Body of pancreas (tissue), 4 donors: ENCODE data around the gene ZNF575. TPM values are rescaled to one million over a fixed set of nuclear protein-coding genes. Genes with fewer than 3 reads are reported as not detected.

Experiments
- ATAC-seq: fragments of 150-250 bp; one replicate; pipeline ENCODE4 v1.9.1; 2016
- DNase-seq, 4 donors: peaks; one replicate each; pipeline ENCODE4 v3.0.0-alpha.2; 2019
- H3K27ac ChIP-seq, 4 donors: fragments of 200-600 bp; sonication (generic); 1 replicate in 3 of 4; 2 replicates in 1 of 4; pipeline versions ENCODE4 v1.5.1 to v1.6.1; 2016 to 2019; ENCODE audit warnings: mild to moderate bottlenecking in 1 of 4, mixed read lengths in 1 of 4, moderate library complexity in 1 of 4
- H3K27me3 ChIP-seq, 2 donors: fragments of 200-600 bp; sonication (generic); one replicate each; pipeline ENCODE4 v1.6.0; 2016; ENCODE audit warnings: mild to moderate bottlenecking in 1 of 2
- H3K36me3 ChIP-seq, 2 donors: fragments of 200-600 bp; sonication (generic); replicated peaks in 1 of 2; 2 replicates each; pipeline ENCODE4 v1.5.1; 2016; ENCODE audit warnings: low read depth in 2 of 2; ENCODE audit not compliant: insufficient read depth in 1 of 2
- H3K4me1 ChIP-seq: fragments of 200-600 bp; sonication (generic); one replicate; pipeline ENCODE4 v1.6.0; 2016
- H3K4me3 ChIP-seq, 2 donors: fragments of 200-600 bp; sonication (generic); 1 replicate in 1 of 2; 2 replicates in 1 of 2; pipeline ENCODE4 v1.5.1; 2016 to 2019
- H3K9me3 ChIP-seq, 3 donors: fragments of 200-600 bp; sonication (generic); 1 replicate in 2 of 3; 2 replicates in 1 of 3; pipeline ENCODE4 v1.5.1; 2016
- CTCF ChIP-seq, 7 experiments: fragments of 450-650 bp in 4 of 7; fragments of 200-600 bp in 3 of 7; sonication (generic) in 3 of 7; IDR thresholded peaks; one replicate each; pipeline ENCODE4 v1.5.1; 2016 to 2019; ENCODE audit warnings: antibody characterized with exemption in 7 of 7
- POLR2A ChIP-seq, 3 donors: fragments of 450-650 bp; IDR thresholded peaks; one replicate each; pipeline ENCODE4 v1.6.1; 2016; ENCODE audit warnings: antibody characterized with exemption in 3 of 3, mild to moderate bottlenecking in 2 of 3
- WGBS, 2 donors: methylation state at CpG; one replicate each; pipeline ENCODE4 v1.1.5; 2017; 5-methylcytosine and 5-hydroxymethylcytosine counted together
- intact Hi-C: fragments of 100-400 bp; cut with DNase I; formaldehyde crosslinking; loops from one replicate; pipeline ENCODE4 v1.15.1; 2023
- total RNA-seq, 2 donors: library from RNA; depleted of rRNA; stranded (reverse); fragments of >200 nt; gene quantifications; one replicate each; pipeline ENCODE4 v1.1.0, GENCODE V29; 2016

The ZNF575 gene
- total RNA-seq, 2 donors from 2014 or later, result 0.52 TPM; not detected in 1

GRCh38 chr19:43503501-43504425, 29.2 kb upstream of the ZNF575 start:
- H3K4me3 ChIP-seq, result peak overlapping the region; percentile 63 to 75
- ATAC-seq, result peak; percentile 98
- intact Hi-C loops, result no loop called here
- H3K27me3 ChIP-seq, result no peaks in the 10 kb centered on the region
- H3K9me3 ChIP-seq, result no peaks in the 10 kb centered on the region
- peak overlapping the region; percentile 60 to 89 (median 80) for H3K27ac ChIP-seq
- peaks cover 0 to 2% of the 10 kb centered on the region in 2 donors for H3K36me3 ChIP-seq
- peaks cover 18% of the 10 kb centered on the region for H3K4me1 ChIP-seq
- DNase-seq, result peak; percentile 99 to 100 (median 99)
- TF ChIP-seq POLR2A (IDR thresholded peaks at IDR 0.05), result peak; percentile 36 to 72 (median 66)
- TF ChIP-seq CTCF (IDR thresholded peaks at IDR 0.05), result peak in 2 of 7 experiments; percentile 5 to 10
- WGBS, 2 donors, result 1 to 3% methylated on average over 25 to 62 of the region's 64 CpGs

- no peaks in the 10 kb centered on the region for H3K27me3 ChIP-seq
- H3K27ac ChIP-seq, result peak within 1 kb of the TSS; percentile 60 to 89 (median 80)
- DNase-seq, result peak; percentile 46 to 63 (median 56)
- WGBS, 2 donors, result 2 to 7% methylated on average over 13 to 41 of the region's 42 CpGs
- intact Hi-C loops, result no loop called here
- H3K9me3 ChIP-seq, result no peaks in the 10 kb centered on the region
- peaks cover 0 to 2% of the 10 kb centered on the region in 2 donors for H3K36me3 ChIP-seq
- TF ChIP-seq POLR2A (IDR thresholded peaks at IDR 0.05) (peak in 1 of 3 donors; percentile 10), CTCF (IDR thresholded peaks at IDR 0.05) (peak in 1 of 7 experiments; percentile 1)
- peak within 1 kb of the TSS; percentile 63 to 75 for H3K4me3 ChIP-seq
- peaks cover 18% of the 10 kb centered on the region for H3K4me1 ChIP-seq
- peak; percentile 50 for ATAC-seq
These were observed 28.4 kb upstream of the ZNF575 start, which contains the start of gene PHLDB3 for GRCh38 chr19:43504426-43505185. TSS of gene PHLDB3 (minus strand) at chr19:43504746. CDS start at chr19:43504118, 628 bp downstream.

- TF ChIP-seq POLR2A (IDR thresholded peaks at IDR 0.05) (no peak), CTCF (IDR thresholded peaks at IDR 0.05) (no peak)
- H3K27ac ChIP-seq, result peak overlapping the region in 2 of 4 donors; percentile 59 to 89
- intact Hi-C loops, result no loop called here
- WGBS, 2 donors, result 79 to 90% methylated on average over 3 of the region's 3 CpGs
- H3K9me3 ChIP-seq, result no peaks in the 10 kb centered on the region
- peaks cover 0 to 2% of the 10 kb centered on the region in 2 donors for H3K36me3 ChIP-seq
- no peak for ATAC-seq
- H3K4me3 ChIP-seq, result no peak overlapping the region
- no peaks in the 10 kb centered on the region for H3K27me3 ChIP-seq
- no peak for DNase-seq
- H3K4me1 ChIP-seq, result peaks cover 18% of the 10 kb centered on the region
These were observed 27.9 kb upstream of the ZNF575 start for GRCh38 chr19:43505186-43505456.

- TF ChIP-seq CTCF (IDR thresholded peaks at IDR 0.05), result no peak
- TF ChIP-seq POLR2A (IDR thresholded peaks at IDR 0.05), result no peak
- Histone ChIP-seq H3K36me3 (peaks cover 0 to 2% of the 10 kb centered on the region in 2 donors), H3K27me3 (no peaks in the 10 kb centered on the region), H3K9me3 (no peaks in the 10 kb centered on the region), H3K27ac (no peak overlapping the region), H3K4me1 (peaks cover 18% of the 10 kb centered on the region), H3K4me3 (no peak overlapping the region)
- WGBS, 2 donors, result 91 to 95% methylated on average over 5 of the region's 5 CpGs
- DNase-seq (no peak), ATAC-seq (no peak)
- intact Hi-C loops, result no loop called here
These were observed 27.0 kb upstream of the ZNF575 start for GRCh38 chr19:43505941-43506340.
